C4-2B (cell line): ENCODE data around the gene SNX24.
"Not testable (repeated sequence)": the region's sequence is repeated elsewhere in the genome, so short reads cannot be mapped to it uniquely, and the experiment has no call there.

Source experiments
- H3K27ac ChIP-seq: fragments of 450-650 bp; 2 replicates; pipeline ENCODE4 v1.5.1; 2017
- ZFX ChIP-seq: fragments of 450-650 bp; IDR thresholded peaks from 2 replicates; pipeline ENCODE4 v1.6.1; 2017
- TF ChIP-seq, protein P1 (sequence below): fragments of 450-650 bp; conservative IDR thresholded peaks from 2 replicates; pipeline ENCODE4 v1.5.1; 2017; ENCODE audit warnings: mild to moderate bottlenecking

Gene SNX24

DNA sequence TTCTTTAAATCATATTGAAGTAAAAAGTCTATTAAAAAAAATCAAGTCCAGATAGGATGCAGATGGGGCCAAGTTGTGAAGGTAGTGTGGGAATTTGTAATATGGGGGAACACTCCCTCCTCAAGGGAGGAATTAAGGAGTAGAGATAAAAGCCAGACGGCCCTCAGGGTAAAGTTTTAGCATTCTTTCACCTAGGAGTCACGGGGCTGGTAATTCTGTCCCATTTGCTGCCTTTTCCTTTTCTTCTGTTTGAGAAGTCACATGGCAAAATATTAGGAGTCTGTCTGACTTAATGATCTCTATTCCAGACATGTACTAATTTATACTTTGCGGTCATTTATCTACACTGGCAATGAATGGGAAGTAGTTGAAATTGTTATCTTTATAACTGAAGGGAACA, 61.9 kb downstream of the SNX24 start:
- no peak overlapping the region for H3K27ac ChIP-seq
- TF ChIP-seq, protein P1, sequence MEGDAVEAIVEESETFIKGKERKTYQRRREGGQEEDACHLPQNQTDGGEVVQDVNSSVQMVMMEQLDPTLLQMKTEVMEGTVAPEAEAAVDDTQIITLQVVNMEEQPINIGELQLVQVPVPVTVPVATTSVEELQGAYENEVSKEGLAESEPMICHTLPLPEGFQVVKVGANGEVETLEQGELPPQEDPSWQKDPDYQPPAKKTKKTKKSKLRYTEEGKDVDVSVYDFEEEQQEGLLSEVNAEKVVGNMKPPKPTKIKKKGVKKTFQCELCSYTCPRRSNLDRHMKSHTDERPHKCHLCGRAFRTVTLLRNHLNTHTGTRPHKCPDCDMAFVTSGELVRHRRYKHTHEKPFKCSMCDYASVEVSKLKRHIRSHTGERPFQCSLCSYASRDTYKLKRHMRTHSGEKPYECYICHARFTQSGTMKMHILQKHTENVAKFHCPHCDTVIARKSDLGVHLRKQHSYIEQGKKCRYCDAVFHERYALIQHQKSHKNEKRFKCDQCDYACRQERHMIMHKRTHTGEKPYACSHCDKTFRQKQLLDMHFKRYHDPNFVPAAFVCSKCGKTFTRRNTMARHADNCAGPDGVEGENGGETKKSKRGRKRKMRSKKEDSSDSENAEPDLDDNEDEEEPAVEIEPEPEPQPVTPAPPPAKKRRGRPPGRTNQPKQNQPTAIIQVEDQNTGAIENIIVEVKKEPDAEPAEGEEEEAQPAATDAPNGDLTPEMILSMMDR: no peak
- no peak for TF ChIP-seq ZFX

DNA sequence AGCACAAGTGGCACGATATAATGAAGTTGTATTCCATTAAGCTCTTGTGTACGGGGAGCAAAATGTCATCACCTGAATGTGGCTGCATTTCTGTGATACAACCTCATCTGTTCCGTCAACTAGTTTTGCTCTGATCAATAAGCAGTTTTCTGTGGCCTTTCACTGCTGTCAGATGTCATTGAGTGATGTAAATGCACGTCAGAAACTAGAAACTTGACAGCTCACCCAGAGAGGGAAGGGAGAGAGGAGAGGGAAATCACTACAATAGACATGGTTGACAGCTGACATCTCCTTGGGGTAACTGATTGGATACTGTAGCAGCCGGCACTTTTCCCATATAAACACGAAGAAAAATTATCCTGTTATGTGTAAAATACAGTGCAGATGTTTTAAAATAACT, 62.7 kb downstream of the SNX24 start:
- TF ChIP-seq ZFX: no peak
- TF ChIP-seq, protein P1: no peak
- H3K27ac ChIP-seq: no peak overlapping the region

DNA sequence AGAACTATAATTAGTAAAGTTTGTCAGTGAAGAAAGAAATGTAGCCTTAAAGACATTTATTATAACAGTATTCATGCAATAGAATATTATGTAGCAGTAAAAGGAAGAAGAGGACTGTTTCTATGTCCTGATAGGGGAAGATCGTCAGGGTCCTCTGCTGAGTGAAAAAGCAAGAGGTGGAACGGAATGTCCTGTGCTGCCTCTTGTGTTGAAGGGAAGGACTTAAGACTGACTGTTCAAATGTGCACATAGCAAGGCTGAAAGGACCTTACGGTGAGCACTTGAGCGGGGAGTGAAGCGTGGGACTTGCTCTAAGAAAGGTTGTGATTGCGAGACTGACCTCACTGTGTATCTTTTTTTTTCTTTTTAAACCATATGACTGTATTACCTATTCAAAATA, 63.2 kb downstream of the SNX24 start:
- H3K27ac ChIP-seq: no peak overlapping the region
- TF ChIP-seq ZFX: no peak
- TF ChIP-seq, protein P1: no peak

DNA sequence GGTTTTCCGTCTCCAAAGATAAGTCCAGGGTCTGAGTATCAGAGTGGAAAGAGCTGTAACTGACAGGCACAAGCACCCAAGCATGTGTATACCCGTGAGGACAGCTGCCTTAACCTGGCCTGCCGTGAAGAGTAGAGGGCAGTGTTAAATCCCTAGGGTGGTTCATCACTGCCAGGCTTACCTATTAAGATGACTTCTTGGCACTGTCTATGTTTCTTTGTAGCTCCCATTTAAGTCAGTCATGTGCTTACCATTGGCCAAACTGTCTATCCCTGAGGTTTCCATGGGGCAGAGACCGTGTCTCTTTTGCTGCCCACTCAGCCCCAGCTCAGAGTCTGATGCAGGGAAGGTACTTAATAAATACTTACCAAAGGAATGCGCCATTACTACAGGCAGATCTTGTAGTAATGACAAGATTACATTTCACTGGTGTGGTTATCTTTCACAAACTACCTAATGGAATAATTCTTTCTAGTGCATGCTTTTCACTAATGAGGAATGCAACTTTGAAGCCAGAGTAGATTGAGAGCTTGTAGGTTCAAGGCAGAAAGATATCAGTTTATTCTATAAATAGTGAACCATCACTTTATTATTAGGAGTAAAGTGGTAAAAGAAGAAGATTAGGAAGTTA, 64.2 kb downstream of the SNX24 start:
- H3K27ac ChIP-seq: no peak overlapping the region
- TF ChIP-seq, protein P1: no peak
- TF ChIP-seq ZFX: no peak

DNA sequence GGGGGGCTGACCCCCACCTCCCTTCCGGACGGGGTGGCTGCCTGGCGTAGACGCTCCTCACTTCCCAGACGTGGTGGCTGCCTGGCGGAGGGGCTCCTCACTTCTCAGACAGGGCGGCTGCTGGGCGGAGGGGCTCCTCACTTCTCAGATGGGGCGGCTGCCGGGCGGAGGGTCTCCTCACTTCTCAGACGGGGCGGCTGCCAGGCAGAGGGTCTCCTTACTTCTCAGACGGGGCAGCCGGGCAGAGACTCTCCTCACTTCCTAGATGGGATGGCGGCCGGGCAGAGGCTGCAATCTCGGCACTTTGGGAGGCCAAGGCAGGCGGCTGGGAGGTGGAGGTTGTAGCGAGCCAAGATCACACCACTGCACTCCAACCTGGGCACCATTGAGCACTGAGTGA, 68.0 kb downstream of the SNX24 start:
- not testable (repeated sequence) for H3K27ac ChIP-seq

DNA sequence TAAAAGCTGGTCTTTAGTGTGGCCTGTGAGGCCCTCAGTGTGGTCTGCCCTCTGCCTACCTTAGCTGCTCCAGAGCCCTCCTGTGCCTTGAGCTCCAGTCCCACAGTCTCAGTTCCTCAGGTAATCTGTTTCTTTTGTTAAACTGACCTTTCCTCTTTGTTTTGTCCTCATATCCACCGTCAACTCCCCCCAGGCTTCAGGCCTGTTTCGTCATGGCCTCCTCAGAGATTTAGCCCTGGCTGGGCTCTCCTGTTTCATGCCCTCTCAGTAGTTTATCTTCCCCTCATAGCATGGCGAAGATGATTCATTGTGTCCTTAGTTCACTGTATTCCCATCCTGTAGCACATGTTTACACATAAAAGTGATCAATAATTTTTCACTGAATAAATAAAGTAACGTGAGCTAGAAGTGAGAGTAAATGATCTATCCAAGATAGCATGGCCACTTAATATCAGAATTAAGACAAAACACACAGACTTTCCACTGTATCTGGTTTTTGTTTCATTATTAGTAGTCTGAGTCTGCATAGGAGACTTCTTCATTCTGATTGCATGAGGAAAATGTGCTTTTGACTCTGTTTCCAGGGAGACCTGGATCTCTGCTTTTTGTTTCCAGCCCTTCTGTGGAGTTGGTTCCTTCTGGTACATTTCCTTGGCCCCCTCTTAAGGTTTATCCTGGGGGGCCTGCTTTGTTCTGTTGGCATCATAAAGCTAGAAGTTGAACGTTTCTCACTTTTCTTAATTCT, 70.5 kb downstream of the SNX24 start:
- H3K27ac ChIP-seq: no peak overlapping the region
- TF ChIP-seq, protein P1: no peak
- TF ChIP-seq ZFX: no peak

DNA sequence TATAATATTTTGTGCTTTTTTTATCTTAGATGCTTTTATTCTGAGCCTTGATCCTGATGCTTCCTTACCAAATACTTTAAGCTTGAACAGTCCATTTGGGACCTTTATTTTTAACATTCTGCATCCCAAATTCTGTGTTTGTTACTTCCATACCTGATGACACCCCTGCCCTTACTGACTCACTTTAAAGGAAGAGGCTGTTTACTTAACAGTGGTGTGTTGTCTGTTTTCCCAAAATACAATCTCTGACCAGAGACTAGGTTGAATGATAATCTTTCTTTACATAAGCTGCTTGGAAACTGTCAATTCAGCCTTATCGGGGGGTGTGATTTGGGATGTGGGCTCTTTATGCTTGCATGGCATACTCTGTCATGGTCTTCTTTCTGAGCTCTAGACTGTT, 71.1 kb downstream of the SNX24 start:
- H3K27ac ChIP-seq: no peak overlapping the region
- TF ChIP-seq, protein P1: no peak
- TF ChIP-seq ZFX: no peak

DNA sequence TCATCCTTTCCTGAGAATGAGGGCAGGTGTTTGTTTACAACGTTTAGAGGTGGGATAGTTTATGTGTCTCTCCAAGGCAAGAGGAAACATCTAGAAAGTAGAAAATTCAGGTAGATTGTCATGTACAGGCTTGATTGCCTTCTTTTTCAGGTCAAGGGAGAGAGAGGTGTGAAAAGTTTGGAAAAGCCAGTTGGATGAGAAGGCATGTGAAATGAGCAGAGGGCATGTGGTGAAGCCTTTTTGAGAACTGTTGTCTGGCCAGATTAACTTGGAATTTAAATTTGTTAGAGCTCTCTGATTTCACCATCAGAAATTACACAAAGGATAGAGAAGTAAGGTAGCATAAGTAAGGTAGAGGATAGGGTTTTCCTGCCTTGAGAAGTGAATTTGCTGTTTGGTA, 74.6 kb downstream of the SNX24 start:
- no peak overlapping the region for H3K27ac ChIP-seq
- TF ChIP-seq, protein P1: no peak
- no peak for TF ChIP-seq ZFX
